ENCODE data around the gene TLR9. TPM values are rescaled to one million over a fixed set of nuclear protein-coding genes. Genes with fewer than 3 reads are reported as not detected.

The TLR9 gene
- total RNA-seq, 1 experiment from 2014 or later, result not detected

GRCh38 chr3:52176951-52177700 lies 48.3 kb downstream of the TLR9 start:
- Histone ChIP-seq H3K4me1 (ENCODE audit: control insufficient read depth, insufficient read depth, low read length) (no peaks in the 10 kb centered on the region; the same call in 1 of the 2 replicates), H3K36me3 (ENCODE audit: control insufficient read depth, insufficient read depth, low read length) (no peaks in the 10 kb centered on the region), H3K27ac (ENCODE audit: low read length) (no peak overlapping the region), H3K27me3 (ENCODE audit: control insufficient read depth, insufficient read depth, low read length) (no peaks in the 10 kb centered on the region), H3K4me3 (ENCODE audit: low read depth in 2 of 2, low read length in 2 of 2) (no peak overlapping the region), H3K9me3 (ENCODE audit: control insufficient read depth, insufficient read depth, low read depth, low read length) (no peaks in the 10 kb centered on the region)
- DNase-seq (ENCODE audit: low read depth, low spot score) (no peak), ATAC-seq (no peak; the same call in 1 of the 2 replicates)
- in situ Hi-C loops (cut with HindIII; ENCODE audit: low pct_unique_long_range_greater_than_20kb, low sequenced_read_pairs) (no loop called here), intact Hi-C loops (cut with micrococcal nuclease; ENCODE audit: unreplicated experiment) (no loop called here)
- BruUV-seq (replicated peaks), result no TSS peak
- POLR2A ChIA-PET, result no interaction called here
- no peak for TF ChIP-seq TCF7L2 (IDR thresholded peaks at IDR 0.05; ENCODE audit: low read depth, low read length)
- TF ChIP-seq POLR2AphosphoS5 (IDR thresholded peaks at IDR 0.05; ENCODE audit: low read depth, low read length), result no peak
- TF ChIP-seq, protein P1, sequence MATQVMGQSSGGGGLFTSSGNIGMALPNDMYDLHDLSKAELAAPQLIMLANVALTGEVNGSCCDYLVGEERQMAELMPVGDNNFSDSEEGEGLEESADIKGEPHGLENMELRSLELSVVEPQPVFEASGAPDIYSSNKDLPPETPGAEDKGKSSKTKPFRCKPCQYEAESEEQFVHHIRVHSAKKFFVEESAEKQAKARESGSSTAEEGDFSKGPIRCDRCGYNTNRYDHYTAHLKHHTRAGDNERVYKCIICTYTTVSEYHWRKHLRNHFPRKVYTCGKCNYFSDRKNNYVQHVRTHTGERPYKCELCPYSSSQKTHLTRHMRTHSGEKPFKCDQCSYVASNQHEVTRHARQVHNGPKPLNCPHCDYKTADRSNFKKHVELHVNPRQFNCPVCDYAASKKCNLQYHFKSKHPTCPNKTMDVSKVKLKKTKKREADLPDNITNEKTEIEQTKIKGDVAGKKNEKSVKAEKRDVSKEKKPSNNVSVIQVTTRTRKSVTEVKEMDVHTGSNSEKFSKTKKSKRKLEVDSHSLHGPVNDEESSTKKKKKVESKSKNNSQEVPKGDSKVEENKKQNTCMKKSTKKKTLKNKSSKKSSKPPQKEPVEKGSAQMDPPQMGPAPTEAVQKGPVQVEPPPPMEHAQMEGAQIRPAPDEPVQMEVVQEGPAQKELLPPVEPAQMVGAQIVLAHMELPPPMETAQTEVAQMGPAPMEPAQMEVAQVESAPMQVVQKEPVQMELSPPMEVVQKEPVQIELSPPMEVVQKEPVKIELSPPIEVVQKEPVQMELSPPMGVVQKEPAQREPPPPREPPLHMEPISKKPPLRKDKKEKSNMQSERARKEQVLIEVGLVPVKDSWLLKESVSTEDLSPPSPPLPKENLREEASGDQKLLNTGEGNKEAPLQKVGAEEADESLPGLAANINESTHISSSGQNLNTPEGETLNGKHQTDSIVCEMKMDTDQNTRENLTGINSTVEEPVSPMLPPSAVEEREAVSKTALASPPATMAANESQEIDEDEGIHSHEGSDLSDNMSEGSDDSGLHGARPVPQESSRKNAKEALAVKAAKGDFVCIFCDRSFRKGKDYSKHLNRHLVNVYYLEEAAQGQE (IDR thresholded peaks at IDR 0.05; ENCODE audit: insufficient read depth in 1 of 2, low read depth in 2 of 2, low read length in 1 of 2), result no peak
- no peak for TF ChIP-seq CTCF (IDR thresholded peaks at IDR 0.05)
- TF ChIP-seq SIN3A (IDR thresholded peaks at IDR 0.05; ENCODE audit: borderline replicate concordance, insufficient read depth, low read depth, low read length), result no peak
- CTCF ChIA-PET, result no interaction called here

DNA sequence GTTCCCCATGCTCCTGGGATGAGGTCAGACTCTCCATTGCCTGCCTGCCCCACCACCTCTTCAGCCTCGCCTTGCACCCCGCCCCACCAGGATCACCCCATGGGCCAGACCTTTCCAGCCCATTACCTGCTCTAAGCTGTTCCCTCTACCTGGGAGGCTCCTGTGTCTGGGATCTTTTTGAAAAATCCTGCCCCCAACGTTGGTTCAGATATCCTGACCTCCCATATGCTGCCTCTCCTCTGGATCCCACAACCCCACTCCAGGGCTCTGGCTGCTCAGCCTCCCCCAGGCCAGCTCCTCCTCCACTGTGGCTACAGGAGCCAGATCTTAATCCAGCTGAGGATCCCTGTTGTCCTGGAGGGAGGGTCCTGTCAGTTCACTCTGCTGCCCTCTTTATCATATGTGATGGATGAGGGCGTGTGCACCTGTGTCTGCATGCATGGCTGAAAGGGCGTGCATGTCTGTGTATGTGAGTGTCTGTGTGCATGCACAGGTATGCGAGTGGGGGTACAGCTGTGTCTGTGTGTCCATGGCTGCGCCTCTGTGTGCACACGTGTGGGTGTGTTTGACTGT lies 49.2 kb downstream of the TLR9 start:
- POLR2A ChIA-PET, result no interaction called here
- DNase-seq (ENCODE audit: low read depth, low spot score) (no peak), ATAC-seq (no peak)
- intact Hi-C loops (cut with micrococcal nuclease; ENCODE audit: unreplicated experiment), result no loop called here
- in situ Hi-C loops (cut with HindIII; ENCODE audit: low pct_unique_long_range_greater_than_20kb, low sequenced_read_pairs), result no loop called here
- H3K4me3 ChIP-seq (ENCODE audit: low read depth in 2 of 2, low read length in 2 of 2), result no peak overlapping the region
- CTCF ChIA-PET, result no interaction called here
- peaks cover 8% of the 10 kb centered on the region for H3K4me1 ChIP-seq (ENCODE audit: control insufficient read depth, insufficient read depth, low read length)
- BruUV-seq (replicated peaks), result no TSS peak
- no peak for TF ChIP-seq TCF7L2 (IDR thresholded peaks at IDR 0.05; ENCODE audit: low read depth, low read length)
- no peak for TF ChIP-seq SIN3A (IDR thresholded peaks at IDR 0.05; ENCODE audit: borderline replicate concordance, insufficient read depth, low read depth, low read length)
- TF ChIP-seq CTCF (IDR thresholded peaks at IDR 0.05), result no peak
- TF ChIP-seq POLR2AphosphoS5 (IDR thresholded peaks at IDR 0.05; ENCODE audit: low read depth, low read length), result no peak
- TF ChIP-seq, protein P1 (IDR thresholded peaks at IDR 0.05; ENCODE audit: insufficient read depth in 1 of 2, low read depth in 2 of 2, low read length in 1 of 2), result no peak
- no peaks in the 10 kb centered on the region for H3K27me3 ChIP-seq (ENCODE audit: control insufficient read depth, insufficient read depth, low read length)
- H3K27ac ChIP-seq (ENCODE audit: low read length), result no peak overlapping the region
- H3K36me3 ChIP-seq (ENCODE audit: control insufficient read depth, insufficient read depth, low read length), result no peaks in the 10 kb centered on the region
- H3K9me3 ChIP-seq (ENCODE audit: control insufficient read depth, insufficient read depth, low read depth, low read length), result no peaks in the 10 kb centered on the region
